WTC11 (cell line): ENCODE data around the gene UBAC2. TPM values are rescaled to one million over a fixed set of nuclear protein-coding genes. Genes with fewer than 3 reads are reported as not detected.

Experiments used
- ATAC-seq: fragments of 200-7000 bp; cut with Tn5 transposase; 2 replicates; pipeline ENCODE4 v1.10.0; 2021; ENCODE audit warnings: mild to moderate bottlenecking, moderate library complexity
- CTCF ChIA-PET: fragments of 300-600 bp; sonication (Branson Sonifier 250); formaldehyde crosslinking; loops from one replicate; lab custom pipeline; 2021; ENCODE audit warnings: antibody characterized with exemption; lab: Charles Lee
- POLR2A ChIA-PET: fragments of 350-600 bp; sonication (Branson Sonifier 250); formaldehyde crosslinking; loops from one replicate; lab custom pipeline; 2021; ENCODE audit warnings: antibody characterized with exemption; lab: Charles Lee
- DNase-seq: peaks from one replicate; pipeline ENCODE4 v3.0.0; 2021; ENCODE audit warnings: low spot score
- H3K27ac Mint-ChIP-seq: 2 replicates; pipeline ENCODE4 v1.8.0; 2021; ENCODE audit warnings: mixed read lengths
- H3K27me3 Mint-ChIP-seq: 2 replicates; pipeline ENCODE4 v1.8.0; 2021; ENCODE audit warnings: low read depth, mild to moderate bottlenecking, moderate library complexity, mixed read lengths
- H3K36me3 Mint-ChIP-seq: 2 replicates; pipeline ENCODE4 v1.8.0; 2021; ENCODE audit warnings: mixed read lengths
- H3K4me1 Mint-ChIP-seq: 2 replicates; pipeline ENCODE4 v1.8.0; 2022; ENCODE audit warnings: mixed read lengths
- H3K4me3 Mint-ChIP-seq: 2 replicates; pipeline ENCODE4 v1.8.0; 2021; ENCODE audit warnings: mild to moderate bottlenecking, moderate library complexity, mixed read lengths
- H3K9me3 Mint-ChIP-seq: 2 replicates; pipeline ENCODE4 v1.8.0; 2021; ENCODE audit warnings: mixed read lengths
- ATF1 ChIP-seq: sonication (generic); formaldehyde crosslinking; IDR thresholded peaks from 2 replicates; pipeline ENCODE4 v1.8.1; 2023; ENCODE audit warnings: mild to moderate bottlenecking, moderate library complexity, missing genetic modification reagents
- ELF4 ChIP-seq: sonication (generic); formaldehyde crosslinking; IDR thresholded peaks from 2 replicates; pipeline ENCODE4 v1.8.1; 2022; ENCODE audit warnings: low read depth, mild to moderate bottlenecking, moderate library complexity, missing genetic modification reagents
- GABPB1 ChIP-seq: sonication (generic); formaldehyde crosslinking; IDR thresholded peaks from 2 replicates; pipeline ENCODE4 v1.8.1; 2023; ENCODE audit warnings: mild to moderate bottlenecking, missing genetic modification reagents
- HMGA2 ChIP-seq: fragments of 250-450 bp; sonication (Bioruptor Pico); IDR thresholded peaks from 2 replicates; pipeline ENCODE4 v1.4.0; 2021; ENCODE audit warnings: mild to moderate bottlenecking, moderate library complexity
- NFATC4 ChIP-seq: fragments of 250-450 bp; sonication (Bioruptor Pico); IDR thresholded peaks from 2 replicates; pipeline ENCODE4 v1.9.0; 2021; ENCODE audit warnings: mild to moderate bottlenecking
- NFYB ChIP-seq: sonication (generic); formaldehyde crosslinking; conservative IDR thresholded peaks from 2 replicates; pipeline ENCODE4 v1.8.0; 2022; ENCODE audit warnings: low read depth, missing genetic modification reagents
- OVOL2 ChIP-seq: fragments of 250-450 bp; sonication (Bioruptor Pico); IDR thresholded peaks from 2 replicates; pipeline ENCODE4 v1.9.0; 2021; ENCODE audit warnings: mild to moderate bottlenecking, borderline replicate concordance
- RELA ChIP-seq: sonication (generic); formaldehyde crosslinking; IDR thresholded peaks from 2 replicates; pipeline ENCODE4 v1.8.1; 2022; ENCODE audit warnings: missing genetic modification reagents, mild to moderate bottlenecking, borderline replicate concordance
- SOX15 ChIP-seq: fragments of 250-450 bp; sonication (Bioruptor Pico); IDR thresholded peaks from 2 replicates; pipeline ENCODE4 v1.9.0; 2021; ENCODE audit warnings: mild to moderate bottlenecking
- TEAD1 ChIP-seq: sonication (generic); formaldehyde crosslinking; IDR thresholded peaks from 2 replicates; pipeline ENCODE4 v1.8.0; 2022; ENCODE audit warnings: mild to moderate bottlenecking, missing genetic modification reagents
- ZBTB21 ChIP-seq: sonication (generic); formaldehyde crosslinking; IDR thresholded peaks from 2 replicates; pipeline ENCODE4 v1.8.1; 2023; ENCODE audit warnings: mild to moderate bottlenecking, missing genetic modification reagents, borderline replicate concordance
- ZNF219 ChIP-seq: sonication (generic); formaldehyde crosslinking; IDR thresholded peaks from 2 replicates; pipeline ENCODE4 v1.8.0; 2023; ENCODE audit warnings: missing genetic modification reagents, mild to moderate bottlenecking, borderline replicate concordance
- ZNF232 ChIP-seq: sonication (generic); formaldehyde crosslinking; IDR thresholded peaks from 2 replicates; pipeline ENCODE4 v1.8.0; 2022; ENCODE audit warnings: mild to moderate bottlenecking, missing genetic modification reagents
- ZNF317 ChIP-seq: sonication (generic); formaldehyde crosslinking; IDR thresholded peaks from 2 replicates; pipeline ENCODE4 v1.8.1; 2023; ENCODE audit warnings: low read depth, mild to moderate bottlenecking, moderate library complexity, missing genetic modification reagents, borderline replicate concordance
- ZNF416 ChIP-seq: fragments of 250-450 bp; sonication (Bioruptor Pico); IDR thresholded peaks from 2 replicates; pipeline ENCODE4 v1.9.0; 2021; ENCODE audit warnings: mild to moderate bottlenecking, inconsistent platforms
- total RNA-seq: library from RNA; stranded (reverse); gene quantifications from 3 replicates; pipeline ENCODE4 v1.2.3, GENCODE V29; 2021
- TF ChIP-seq, protein P1 (sequence below): sonication (generic); formaldehyde crosslinking; IDR thresholded peaks from 2 replicates; pipeline ENCODE4 v1.8.0; 2022; ENCODE audit warnings: mild to moderate bottlenecking, missing genetic modification reagents
- TF ChIP-seq, protein P2 (sequence below): sonication (generic); formaldehyde crosslinking; IDR thresholded peaks from 2 replicates; pipeline ENCODE4 v1.8.1; 2022; ENCODE audit warnings: low read depth, mild to moderate bottlenecking, moderate library complexity, missing genetic modification reagents, borderline replicate concordance
- TF ChIP-seq, protein P3 (sequence below): fragments of 250-450 bp; sonication (Bioruptor Pico); IDR thresholded peaks from 2 replicates; pipeline ENCODE4 v1.9.0; 2021; ENCODE audit warnings: mild to moderate bottlenecking, borderline replicate concordance
- TF ChIP-seq, protein P4 (sequence below): sonication (generic); formaldehyde crosslinking; IDR thresholded peaks from 2 replicates; pipeline ENCODE4 v1.8.1; 2022; ENCODE audit warnings: mild to moderate bottlenecking, missing genetic modification reagents, moderate library complexity, borderline replicate concordance
- TF ChIP-seq, protein P5 (sequence below): sonication (generic); formaldehyde crosslinking; IDR thresholded peaks from 2 replicates; pipeline ENCODE4 v1.8.0; 2022; ENCODE audit warnings: mild to moderate bottlenecking, missing genetic modification reagents

Gene UBAC2
- total RNA-seq, 1 experiment from 2014 or later = 64.7 TPM

DNA sequence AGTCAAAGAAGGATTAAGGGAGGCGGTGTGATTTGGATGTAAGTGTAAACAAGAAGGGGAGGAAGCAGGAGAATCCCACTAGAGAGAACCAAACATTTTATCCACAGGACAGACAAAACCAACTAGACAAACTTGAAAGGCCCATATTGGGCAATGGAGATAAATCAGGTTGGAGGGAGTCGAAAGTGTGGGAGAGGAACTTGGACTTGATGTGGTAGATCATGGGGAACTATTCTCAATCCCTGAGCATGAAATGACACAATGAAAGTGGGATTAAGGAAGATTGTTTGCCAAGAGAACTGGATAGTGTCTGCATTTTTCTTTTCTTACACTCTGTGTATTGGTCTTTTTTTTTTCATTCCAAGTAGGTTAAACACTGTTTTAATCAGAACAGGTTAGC, 88.6 kb downstream of the UBAC2 start:
- Mint-ChIP-seq H3K4me1 (no peaks in the 10 kb centered on the region), H3K4me3 (no peak overlapping the region), H3K27me3 (no peaks in the 10 kb centered on the region), H3K27ac (no peak overlapping the region; the same call in 1 of the 2 replicates), H3K9me3 (no peaks in the 10 kb centered on the region), H3K36me3 (no peaks in the 10 kb centered on the region)
- TF ChIP-seq HMGA2 (CRISPR knock-in tag) = no peak
- no peak for TF ChIP-seq NFATC4
- no peak for TF ChIP-seq ZNF219 (CRISPR knock-in tag)
- TF ChIP-seq, protein P1, sequence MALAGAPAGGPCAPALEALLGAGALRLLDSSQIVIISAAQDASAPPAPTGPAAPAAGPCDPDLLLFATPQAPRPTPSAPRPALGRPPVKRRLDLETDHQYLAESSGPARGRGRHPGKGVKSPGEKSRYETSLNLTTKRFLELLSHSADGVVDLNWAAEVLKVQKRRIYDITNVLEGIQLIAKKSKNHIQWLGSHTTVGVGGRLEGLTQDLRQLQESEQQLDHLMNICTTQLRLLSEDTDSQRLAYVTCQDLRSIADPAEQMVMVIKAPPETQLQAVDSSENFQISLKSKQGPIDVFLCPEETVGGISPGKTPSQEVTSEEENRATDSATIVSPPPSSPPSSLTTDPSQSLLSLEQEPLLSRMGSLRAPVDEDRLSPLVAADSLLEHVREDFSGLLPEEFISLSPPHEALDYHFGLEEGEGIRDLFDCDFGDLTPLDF (CRISPR knock-in tag) = no peak
- TF ChIP-seq, protein P2, sequence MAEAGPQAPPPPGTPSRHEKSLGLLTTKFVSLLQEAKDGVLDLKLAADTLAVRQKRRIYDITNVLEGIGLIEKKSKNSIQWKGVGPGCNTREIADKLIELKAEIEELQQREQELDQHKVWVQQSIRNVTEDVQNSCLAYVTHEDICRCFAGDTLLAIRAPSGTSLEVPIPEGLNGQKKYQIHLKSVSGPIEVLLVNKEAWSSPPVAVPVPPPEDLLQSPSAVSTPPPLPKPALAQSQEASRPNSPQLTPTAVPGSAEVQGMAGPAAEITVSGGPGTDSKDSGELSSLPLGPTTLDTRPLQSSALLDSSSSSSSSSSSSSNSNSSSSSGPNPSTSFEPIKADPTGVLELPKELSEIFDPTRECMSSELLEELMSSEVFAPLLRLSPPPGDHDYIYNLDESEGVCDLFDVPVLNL = no peak
- TF ChIP-seq ZBTB21 = no peak
- no peak for TF ChIP-seq SOX15 (CRISPR knock-in tag)
- TF ChIP-seq RELA (CRISPR knock-in tag) = no peak
- TF ChIP-seq, protein P3, sequence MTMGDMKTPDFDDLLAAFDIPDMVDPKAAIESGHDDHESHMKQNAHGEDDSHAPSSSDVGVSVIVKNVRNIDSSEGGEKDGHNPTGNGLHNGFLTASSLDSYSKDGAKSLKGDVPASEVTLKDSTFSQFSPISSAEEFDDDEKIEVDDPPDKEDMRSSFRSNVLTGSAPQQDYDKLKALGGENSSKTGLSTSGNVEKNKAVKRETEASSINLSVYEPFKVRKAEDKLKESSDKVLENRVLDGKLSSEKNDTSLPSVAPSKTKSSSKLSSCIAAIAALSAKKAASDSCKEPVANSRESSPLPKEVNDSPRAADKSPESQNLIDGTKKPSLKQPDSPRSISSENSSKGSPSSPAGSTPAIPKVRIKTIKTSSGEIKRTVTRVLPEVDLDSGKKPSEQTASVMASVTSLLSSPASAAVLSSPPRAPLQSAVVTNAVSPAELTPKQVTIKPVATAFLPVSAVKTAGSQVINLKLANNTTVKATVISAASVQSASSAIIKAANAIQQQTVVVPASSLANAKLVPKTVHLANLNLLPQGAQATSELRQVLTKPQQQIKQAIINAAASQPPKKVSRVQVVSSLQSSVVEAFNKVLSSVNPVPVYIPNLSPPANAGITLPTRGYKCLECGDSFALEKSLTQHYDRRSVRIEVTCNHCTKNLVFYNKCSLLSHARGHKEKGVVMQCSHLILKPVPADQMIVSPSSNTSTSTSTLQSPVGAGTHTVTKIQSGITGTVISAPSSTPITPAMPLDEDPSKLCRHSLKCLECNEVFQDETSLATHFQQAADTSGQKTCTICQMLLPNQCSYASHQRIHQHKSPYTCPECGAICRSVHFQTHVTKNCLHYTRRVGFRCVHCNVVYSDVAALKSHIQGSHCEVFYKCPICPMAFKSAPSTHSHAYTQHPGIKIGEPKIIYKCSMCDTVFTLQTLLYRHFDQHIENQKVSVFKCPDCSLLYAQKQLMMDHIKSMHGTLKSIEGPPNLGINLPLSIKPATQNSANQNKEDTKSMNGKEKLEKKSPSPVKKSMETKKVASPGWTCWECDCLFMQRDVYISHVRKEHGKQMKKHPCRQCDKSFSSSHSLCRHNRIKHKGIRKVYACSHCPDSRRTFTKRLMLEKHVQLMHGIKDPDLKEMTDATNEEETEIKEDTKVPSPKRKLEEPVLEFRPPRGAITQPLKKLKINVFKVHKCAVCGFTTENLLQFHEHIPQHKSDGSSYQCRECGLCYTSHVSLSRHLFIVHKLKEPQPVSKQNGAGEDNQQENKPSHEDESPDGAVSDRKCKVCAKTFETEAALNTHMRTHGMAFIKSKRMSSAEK (CRISPR knock-in tag) = no peak
- TF ChIP-seq ZNF317 (CRISPR knock-in tag) = no peak
- no peak for TF ChIP-seq ATF1
- TF ChIP-seq ELF4 (CRISPR knock-in tag) = no peak
- TF ChIP-seq, protein P4, sequence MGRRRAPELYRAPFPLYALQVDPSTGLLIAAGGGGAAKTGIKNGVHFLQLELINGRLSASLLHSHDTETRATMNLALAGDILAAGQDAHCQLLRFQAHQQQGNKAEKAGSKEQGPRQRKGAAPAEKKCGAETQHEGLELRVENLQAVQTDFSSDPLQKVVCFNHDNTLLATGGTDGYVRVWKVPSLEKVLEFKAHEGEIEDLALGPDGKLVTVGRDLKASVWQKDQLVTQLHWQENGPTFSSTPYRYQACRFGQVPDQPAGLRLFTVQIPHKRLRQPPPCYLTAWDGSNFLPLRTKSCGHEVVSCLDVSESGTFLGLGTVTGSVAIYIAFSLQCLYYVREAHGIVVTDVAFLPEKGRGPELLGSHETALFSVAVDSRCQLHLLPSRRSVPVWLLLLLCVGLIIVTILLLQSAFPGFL (CRISPR knock-in tag) = no peak
- no peak for TF ChIP-seq GABPB1 (CRISPR knock-in tag)
- no peak for TF ChIP-seq ZNF232 (CRISPR knock-in tag)
- no peak for TF ChIP-seq TEAD1 (CRISPR knock-in tag)
- no peak for ATAC-seq
- ChIA-PET CTCF (no interaction called here), POLR2A (no interaction called here)
- no peak for DNase-seq

DNA sequence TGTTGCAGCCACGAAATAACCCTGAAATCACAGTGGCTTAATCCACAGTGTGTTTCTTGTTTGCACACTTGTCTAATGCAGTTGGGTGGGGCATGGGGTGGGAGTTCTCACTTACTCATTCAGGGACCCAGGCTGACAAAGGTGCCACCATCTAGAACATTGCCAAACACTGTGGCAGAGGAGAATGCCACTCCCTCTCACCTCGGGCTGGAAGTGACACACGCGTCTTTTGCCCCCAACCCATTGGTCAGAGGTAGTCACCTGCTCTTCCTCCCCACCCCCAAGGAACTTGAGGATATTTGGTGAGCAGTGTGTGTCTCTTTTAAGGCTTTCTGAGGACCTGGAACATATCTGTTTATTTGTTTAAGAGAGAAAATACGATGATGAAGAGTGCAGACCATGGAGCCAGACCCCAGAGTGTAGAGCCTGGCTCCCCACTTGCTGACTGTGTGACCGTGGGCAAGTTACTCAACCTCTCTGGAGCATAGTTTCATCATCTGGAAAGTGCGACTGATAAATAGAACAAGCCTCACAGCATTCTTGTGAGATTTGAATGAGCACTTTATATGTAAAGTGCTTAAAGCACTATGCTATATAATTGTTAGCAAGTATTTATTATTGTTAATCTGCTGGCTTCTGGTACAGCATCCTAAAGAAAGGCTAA, 89.2 kb downstream of the UBAC2 start:
- ChIA-PET CTCF (no interaction called here), POLR2A (no interaction called here)
- Mint-ChIP-seq H3K36me3 (no peaks in the 10 kb centered on the region), H3K27ac (peak overlapping the region; percentile 48; the same call in 1 of the 2 replicates), H3K4me1 (no peaks in the 10 kb centered on the region), H3K27me3 (no peaks in the 10 kb centered on the region), H3K4me3 (no peak overlapping the region), H3K9me3 (no peaks in the 10 kb centered on the region)
- no peak for DNase-seq
- ATAC-seq = peak; percentile 61
- TF ChIP-seq NFYB (CRISPR knock-in tag) (no peak), GABPB1 (CRISPR knock-in tag) (no peak), ZNF416 (CRISPR knock-in tag) (no peak), OVOL2 (CRISPR knock-in tag) (no peak)
- TF ChIP-seq, protein P5, sequence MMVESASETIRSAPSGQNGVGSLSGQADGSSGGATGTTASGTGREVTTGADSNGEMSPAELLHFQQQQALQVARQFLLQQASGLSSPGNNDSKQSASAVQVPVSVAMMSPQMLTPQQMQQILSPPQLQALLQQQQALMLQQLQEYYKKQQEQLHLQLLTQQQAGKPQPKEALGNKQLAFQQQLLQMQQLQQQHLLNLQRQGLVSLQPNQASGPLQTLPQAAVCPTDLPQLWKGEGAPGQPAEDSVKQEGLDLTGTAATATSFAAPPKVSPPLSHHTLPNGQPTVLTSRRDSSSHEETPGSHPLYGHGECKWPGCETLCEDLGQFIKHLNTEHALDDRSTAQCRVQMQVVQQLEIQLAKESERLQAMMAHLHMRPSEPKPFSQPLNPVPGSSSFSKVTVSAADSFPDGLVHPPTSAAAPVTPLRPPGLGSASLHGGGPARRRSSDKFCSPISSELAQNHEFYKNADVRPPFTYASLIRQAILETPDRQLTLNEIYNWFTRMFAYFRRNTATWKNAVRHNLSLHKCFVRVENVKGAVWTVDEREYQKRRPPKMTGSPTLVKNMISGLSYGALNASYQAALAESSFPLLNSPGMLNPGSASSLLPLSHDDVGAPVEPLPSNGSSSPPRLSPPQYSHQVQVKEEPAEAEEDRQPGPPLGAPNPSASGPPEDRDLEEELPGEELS (CRISPR knock-in tag) = no peak
- TF ChIP-seq, protein P3 (CRISPR knock-in tag) = no peak
